NK-92 (cell line): ENCODE measurements around the gene ADAMTS17.

Experiments used
- DNase-seq: peaks from one replicate; lab custom pipeline; 2025; ENCODE audit not compliant: unreplicated experiment; lab: John Stamatoyannopoulos, UW

Gene ADAMTS17

DNA sequence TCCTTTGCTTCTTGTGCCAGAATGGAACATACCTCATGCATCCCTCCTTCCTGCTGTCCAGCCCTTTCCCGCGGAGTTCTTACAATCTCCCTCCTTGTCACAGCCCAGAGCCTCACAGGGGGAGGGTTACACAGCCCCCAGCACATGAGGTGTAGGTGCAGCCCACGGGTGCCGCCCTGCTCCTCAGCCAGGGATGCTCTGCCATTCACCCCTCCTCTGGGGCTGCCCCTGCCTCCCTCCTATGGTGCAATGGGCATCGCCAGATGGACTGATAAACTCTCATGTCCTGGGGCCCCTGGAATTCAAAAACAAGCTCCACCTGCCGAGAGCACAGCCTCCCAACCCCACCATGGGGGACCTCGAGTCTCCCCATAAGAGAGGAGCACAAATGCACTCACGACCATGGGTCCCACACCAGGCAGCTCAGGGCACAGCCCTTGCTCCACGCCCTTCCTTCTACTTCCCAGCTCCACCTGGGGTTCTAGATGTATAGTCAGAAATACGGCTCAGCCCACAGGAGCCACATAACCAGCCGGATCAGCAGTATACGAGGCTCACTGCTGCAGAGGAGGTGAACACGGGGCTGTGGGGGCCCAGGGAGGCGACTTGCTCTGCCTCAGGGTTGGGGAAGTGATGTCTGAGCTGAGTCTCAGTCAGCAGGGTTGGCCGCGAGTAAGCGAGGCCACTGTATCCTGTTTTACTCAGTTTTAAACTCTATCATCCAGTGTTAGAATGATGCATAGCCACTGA, 338.8 kb downstream of the ADAMTS17 start:
- no peak for DNase-seq

- no peak for DNase-seq
These were observed 339.6 kb downstream of the ADAMTS17 start for GRCh38 chr15:100002086-100002620.

GRCh38 chr15:100001405-100001804, 340.4 kb downstream of the ADAMTS17 start:
- DNase-seq, result no peak

GRCh38 chr15:99999282-100000070, 342.3 kb downstream of the ADAMTS17 start:
- no peak for DNase-seq

GRCh38 chr15:99998661-99999101, 343.1 kb downstream of the ADAMTS17 start:
- no peak for DNase-seq

DNA sequence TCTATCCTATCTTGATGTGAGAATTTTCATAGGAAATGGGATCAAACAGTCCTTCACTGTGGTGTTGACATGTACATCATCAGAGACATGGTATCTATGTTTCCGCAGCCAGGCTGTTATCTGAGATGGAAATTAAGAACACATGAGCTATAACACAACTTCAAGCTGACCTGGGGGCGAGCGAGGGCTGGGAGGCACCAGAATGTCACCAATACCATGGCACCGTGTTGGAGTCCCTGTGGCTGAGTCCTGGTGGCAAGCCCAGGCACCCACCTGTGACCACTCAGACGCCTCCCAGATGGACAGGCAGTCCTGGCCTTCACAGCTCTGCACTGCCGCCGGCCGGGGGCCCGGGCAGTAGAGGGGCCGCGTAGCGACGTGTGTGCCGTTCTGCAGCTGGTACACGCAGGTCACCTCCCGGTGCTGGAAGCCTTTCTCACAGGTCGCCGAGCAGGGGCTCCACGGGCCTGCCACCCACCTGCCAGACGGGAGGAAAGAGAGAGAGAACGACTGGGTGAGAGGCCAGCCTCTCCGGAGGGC, 344.6 kb downstream of the ADAMTS17 start:
- no peak for DNase-seq

GRCh38 chr15:99996660-99997059, 345.1 kb downstream of the ADAMTS17 start:
- no peak for DNase-seq

- DNase-seq, result no peak
These were observed 346.2 kb downstream of the ADAMTS17 start for GRCh38 chr15:99995543-99995942.

DNA sequence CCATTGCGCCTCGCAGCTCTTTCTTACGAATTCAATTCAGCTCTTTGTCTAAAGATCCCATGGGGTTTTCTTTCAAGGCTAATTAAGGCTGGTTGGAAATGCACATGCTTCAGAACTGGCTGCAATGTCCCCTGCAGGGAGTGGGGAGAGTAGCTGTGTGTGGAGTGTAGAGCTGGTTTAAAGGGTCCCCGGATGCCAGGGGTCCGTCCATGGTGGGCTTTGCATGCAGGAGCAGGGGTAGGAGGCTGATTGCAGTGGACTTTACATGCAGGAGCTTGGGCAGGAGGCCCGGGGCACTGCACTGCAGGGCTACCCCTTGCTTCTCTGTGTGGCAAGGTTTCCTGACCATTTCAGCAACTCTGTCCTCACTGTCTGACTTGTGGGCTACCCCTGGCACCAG, 346.9 kb downstream of the ADAMTS17 start:
- DNase-seq, result no peak

GRCh38 chr15:99993681-99994131, 348.1 kb downstream of the ADAMTS17 start:
- DNase-seq, result no peak

DNA sequence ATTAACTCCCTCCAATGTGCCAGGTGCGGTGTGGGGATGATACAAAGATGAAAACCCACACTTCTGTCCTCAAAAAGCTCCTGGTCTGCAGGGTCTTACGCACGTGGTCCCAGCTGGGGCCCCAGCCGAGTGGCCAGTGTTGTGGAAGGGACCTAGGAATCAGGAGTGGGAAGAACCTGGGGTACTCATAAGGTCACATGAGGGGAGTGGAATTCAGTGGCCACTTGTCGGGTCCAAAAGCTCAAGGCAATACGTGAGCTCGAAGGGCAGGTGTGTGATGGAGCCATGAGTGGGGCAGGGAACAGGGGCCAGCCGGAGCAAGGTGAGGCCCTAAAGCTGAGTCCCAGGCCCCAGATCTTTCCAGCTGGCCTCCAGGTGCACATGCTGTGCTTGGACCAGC, 348.5 kb downstream of the ADAMTS17 start:
- no peak for DNase-seq

GRCh38 chr15:99992611-99993231, 349.1 kb downstream of the ADAMTS17 start:
- no peak for DNase-seq

DNA sequence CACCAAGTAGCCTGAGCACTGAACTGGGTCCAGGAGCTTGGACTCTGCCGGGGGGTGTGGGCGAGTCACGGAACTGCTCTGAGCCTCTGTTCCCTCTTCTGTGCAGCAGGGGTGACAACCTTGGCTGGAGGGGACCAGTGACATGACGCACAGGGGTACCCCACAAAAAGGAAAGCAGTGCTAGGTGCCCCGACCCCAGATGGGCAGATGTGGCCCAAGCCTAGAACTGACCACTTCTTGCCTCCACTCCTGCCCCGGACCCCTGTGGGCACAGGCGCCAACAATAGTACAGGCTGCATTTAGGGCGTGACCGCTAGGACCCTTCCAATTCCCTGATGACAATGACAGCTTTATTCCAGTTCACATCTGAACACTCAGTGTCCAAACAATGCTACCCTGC, 352.7 kb downstream of the ADAMTS17 start:
- no peak for DNase-seq

DNA sequence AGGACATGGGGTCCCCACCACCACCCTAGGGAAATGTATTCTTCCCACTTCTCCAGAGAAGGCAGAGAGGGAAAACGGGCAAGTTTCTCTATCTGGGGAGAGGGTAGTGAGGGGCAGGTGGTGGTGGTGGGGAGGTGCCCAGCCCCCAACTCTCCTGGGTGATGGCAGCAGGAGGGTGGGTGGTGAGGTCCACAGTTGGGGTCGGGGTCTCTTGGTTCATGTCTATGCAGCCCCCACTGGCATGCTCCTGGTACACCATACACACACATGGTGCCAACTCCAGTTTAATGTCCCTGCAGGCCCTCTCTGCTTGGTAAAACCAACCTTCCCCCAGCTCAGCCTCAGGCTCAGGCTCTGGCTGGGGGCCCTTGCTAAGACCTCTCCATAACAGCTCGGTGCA, 354.1 kb downstream of the ADAMTS17 start:
- DNase-seq, result no peak

DNA sequence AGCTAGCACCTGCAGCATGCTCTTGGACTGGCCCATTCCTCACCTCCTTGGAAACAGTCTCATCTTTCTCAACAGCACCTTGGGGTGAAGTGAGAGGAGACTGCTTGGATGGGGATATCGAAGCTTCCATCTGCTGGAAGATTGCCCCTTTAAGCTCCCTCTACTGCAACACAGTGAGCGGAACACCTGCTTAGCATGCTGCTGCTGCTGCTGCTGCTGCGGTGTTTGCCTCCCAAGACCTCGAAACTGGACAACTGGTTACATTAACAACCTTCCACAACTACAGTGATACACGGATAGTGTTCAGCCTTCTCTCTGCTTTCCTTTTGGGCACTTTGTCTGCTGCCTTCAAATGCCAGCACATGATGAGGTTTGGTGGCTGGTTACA, 354.7 kb downstream of the ADAMTS17 start:
- DNase-seq, result no peak

- DNase-seq, result no peak
These were observed 355.3 kb downstream of the ADAMTS17 start for GRCh38 chr15:99986297-99987118.

DNA sequence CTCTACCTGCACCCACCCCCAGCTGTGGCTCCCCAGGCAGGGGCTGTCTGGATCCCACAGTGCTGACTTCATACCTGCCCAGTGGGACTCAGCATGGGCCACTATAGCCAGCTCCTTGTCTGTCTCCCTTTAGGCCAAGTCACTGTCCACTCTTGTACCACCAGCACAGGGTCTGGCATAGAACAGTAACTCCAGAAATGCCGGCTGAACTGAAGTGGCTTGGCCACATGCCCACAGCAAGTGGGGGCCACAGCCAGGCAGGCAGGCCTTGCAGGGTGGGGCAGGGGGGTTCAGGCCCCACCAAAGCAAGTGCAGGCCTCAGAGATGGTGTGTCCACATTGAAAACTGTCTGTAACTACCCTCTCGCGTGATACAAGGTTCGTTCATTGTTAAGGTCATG, 355.9 kb downstream of the ADAMTS17 start:
- DNase-seq, result no peak

GRCh38 chr15:99984491-99985243, 357.1 kb downstream of the ADAMTS17 start:
- DNase-seq, result no peak

- DNase-seq, result no peak
These were observed 357.9 kb downstream of the ADAMTS17 start for GRCh38 chr15:99983886-99984286.
